ENCODE data around the gene C20orf141.

C20orf141 gene

DNA sequence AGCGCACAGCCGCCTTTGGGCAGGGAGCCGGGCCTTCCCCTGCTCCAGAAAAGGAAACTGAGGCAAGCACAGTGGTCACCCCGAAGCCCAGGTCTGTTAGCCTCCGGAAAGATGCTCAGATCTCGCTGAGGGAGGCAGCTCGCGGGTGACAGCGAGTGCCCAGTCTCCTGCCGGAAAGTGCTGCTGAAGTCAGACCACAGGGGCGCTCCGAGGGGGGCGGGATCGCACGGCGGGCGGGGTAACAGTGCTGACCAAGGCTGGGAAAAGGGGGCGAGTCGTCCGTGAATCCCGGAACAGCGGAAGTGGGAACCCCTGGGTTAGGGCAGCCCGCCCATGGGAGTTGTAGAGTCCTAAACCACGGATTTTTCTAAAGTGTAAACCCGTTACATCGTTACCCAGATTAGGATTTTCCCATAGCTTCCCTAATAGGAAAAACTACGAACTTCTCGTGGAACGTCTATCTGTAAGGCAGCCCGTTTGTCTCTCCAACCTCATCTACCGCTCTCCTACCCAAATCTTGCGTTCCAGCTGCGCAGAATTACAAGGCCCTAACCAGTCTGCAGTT is 26.3 kb downstream of the C20orf141 start:
- Histone ChIP-seq H3K27me3 (ENCODE audit: control insufficient read depth, insufficient read depth, low read length) (no peaks in the 10 kb centered on the region), H3K9ac (ENCODE audit: low read depth, low read length) (peak overlapping the region; percentile 96), H3K9me3 (replicated peaks; ENCODE audit: low read length) (no peaks in the 10 kb centered on the region), H3K4me3 (ENCODE audit: low read length) (peak overlapping the region; percentile 85), H3K4me1 (ENCODE audit: control insufficient read depth, insufficient read depth, low read length) (peaks cover 9% of the 10 kb centered on the region), H3K36me3 (ENCODE audit: insufficient read depth, low read length) (peaks cover 2% of the 10 kb centered on the region), H3K4me2 (ENCODE audit: low read length) (peak overlapping the region; percentile 86)

DNA sequence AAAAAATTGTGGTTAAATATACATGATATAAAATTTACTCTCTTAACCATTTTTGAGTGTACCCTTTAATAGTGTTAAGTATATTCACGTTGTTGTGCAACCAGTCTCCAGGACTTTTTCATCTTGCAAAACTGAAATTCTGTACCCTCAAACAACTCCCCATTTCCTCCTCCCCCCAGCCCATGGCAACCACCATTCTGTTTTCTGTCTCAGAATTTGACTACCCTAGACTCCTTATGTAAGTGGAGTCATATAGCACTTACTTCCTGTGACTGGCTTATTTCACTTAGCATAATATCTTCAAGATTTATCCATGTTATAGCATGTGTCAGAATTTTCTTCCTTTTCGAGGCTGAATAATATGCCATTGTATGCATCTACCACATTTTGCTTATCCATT is 30.8 kb downstream of the C20orf141 start:
- Histone ChIP-seq H3K4me3 (ENCODE audit: low read length) (no peak overlapping the region), H3K9me3 (replicated peaks; ENCODE audit: low read length) (no peaks in the 10 kb centered on the region), H3K36me3 (ENCODE audit: insufficient read depth, low read length) (no peaks in the 10 kb centered on the region), H3K4me1 (ENCODE audit: control insufficient read depth, insufficient read depth, low read length) (no peaks in the 10 kb centered on the region), H3K27me3 (ENCODE audit: control insufficient read depth, insufficient read depth, low read length) (no peaks in the 10 kb centered on the region), H3K4me2 (ENCODE audit: low read length) (no peak overlapping the region), H3K9ac (ENCODE audit: low read depth, low read length) (no peak overlapping the region)

DNA sequence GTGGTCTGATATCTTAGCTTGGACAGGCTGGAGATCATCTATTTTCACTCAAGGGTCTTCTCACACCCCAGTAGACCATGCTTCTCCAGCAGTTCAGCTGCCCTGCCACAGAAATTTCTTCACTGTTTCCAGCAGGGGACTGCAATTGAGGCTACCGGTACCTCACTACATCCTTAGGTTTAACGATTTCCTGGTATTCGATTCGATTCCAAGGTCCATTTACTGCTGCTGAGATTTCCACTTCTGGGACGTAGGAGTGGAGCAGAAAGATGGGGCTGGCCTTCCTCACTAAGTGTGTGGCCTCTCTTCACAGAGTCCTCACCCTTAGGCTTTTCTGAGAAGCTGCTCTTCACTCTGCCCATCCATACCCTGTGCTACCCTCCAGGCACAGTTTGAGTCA is 31.9 kb downstream of the C20orf141 start:
- Histone ChIP-seq H3K4me2 (ENCODE audit: low read length) (no peak overlapping the region), H3K9ac (ENCODE audit: low read depth, low read length) (no peak overlapping the region), H3K27me3 (ENCODE audit: control insufficient read depth, insufficient read depth, low read length) (no peaks in the 10 kb centered on the region), H3K4me1 (ENCODE audit: control insufficient read depth, insufficient read depth, low read length) (no peaks in the 10 kb centered on the region), H3K4me3 (ENCODE audit: low read length) (no peak overlapping the region), H3K36me3 (ENCODE audit: insufficient read depth, low read length) (no peaks in the 10 kb centered on the region), H3K9me3 (replicated peaks; ENCODE audit: low read length) (no peaks in the 10 kb centered on the region)

DNA sequence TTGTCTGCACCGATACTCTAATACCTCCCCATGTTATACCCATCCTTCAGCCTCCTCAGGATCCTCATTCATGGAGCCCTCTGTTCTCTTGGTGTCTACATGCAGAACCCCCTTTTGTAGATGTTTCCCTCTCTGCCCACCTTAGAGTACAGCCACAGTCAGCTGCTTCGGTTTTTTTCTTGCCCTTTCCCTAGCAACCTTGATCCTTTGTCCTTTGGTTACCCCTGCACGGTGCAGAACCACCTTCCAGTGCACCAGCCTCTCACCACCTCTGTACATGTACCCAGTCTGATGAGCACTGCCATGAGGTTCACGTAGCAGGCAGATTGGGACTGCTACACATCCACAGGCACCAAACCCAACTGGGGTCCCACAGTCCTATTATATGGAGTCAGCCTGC is 33.0 kb downstream of the C20orf141 start:
- H3K4me2 ChIP-seq (ENCODE audit: low read length): no peak overlapping the region
- no peak overlapping the region for H3K9ac ChIP-seq (ENCODE audit: low read depth, low read length)

DNA sequence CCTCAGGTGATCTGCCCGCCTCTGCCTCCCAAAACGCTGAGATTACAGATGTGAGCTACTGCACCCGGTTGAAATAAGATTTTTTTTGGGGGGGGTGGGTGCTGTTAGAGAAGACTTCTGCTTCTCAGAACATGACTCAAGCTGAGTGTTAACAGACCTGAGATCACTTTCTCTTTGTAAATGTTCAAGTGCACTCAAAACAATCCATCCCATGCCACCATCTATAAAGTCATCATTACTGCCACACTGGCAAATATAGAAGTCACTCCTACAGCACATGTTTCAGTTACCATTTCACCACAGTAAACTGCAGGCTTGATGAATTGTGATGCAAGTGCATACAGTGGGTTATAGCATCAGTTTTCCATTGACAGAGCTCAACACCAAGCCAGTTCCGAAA is 34.7 kb downstream of the C20orf141 start:
- no peaks in the 10 kb centered on the region for H3K36me3 ChIP-seq (ENCODE audit: insufficient read depth, low read length)
- no peaks in the 10 kb centered on the region for H3K4me1 ChIP-seq (ENCODE audit: control insufficient read depth, insufficient read depth, low read length)
- no peak overlapping the region for H3K9ac ChIP-seq (ENCODE audit: low read depth, low read length)
- H3K27me3 ChIP-seq (ENCODE audit: control insufficient read depth, insufficient read depth, low read length): no peaks in the 10 kb centered on the region
- no peak overlapping the region for H3K4me3 ChIP-seq (ENCODE audit: low read length)
- no peak overlapping the region for H3K4me2 ChIP-seq (ENCODE audit: low read length)
- no peaks in the 10 kb centered on the region for H3K9me3 ChIP-seq (replicated peaks; ENCODE audit: low read length)

More for the DNA sequence above, 33.0 kb downstream of the C20orf141 start:
- Histone ChIP-seq H3K9me3 (replicated peaks; ENCODE audit: low read length) (no peaks in the 10 kb centered on the region), H3K27me3 (ENCODE audit: control insufficient read depth, insufficient read depth, low read length) (no peaks in the 10 kb centered on the region), H3K36me3 (ENCODE audit: insufficient read depth, low read length) (no peaks in the 10 kb centered on the region), H3K4me3 (ENCODE audit: low read length) (no peak overlapping the region), H3K4me1 (ENCODE audit: control insufficient read depth, insufficient read depth, low read length) (no peaks in the 10 kb centered on the region)

DNA sequence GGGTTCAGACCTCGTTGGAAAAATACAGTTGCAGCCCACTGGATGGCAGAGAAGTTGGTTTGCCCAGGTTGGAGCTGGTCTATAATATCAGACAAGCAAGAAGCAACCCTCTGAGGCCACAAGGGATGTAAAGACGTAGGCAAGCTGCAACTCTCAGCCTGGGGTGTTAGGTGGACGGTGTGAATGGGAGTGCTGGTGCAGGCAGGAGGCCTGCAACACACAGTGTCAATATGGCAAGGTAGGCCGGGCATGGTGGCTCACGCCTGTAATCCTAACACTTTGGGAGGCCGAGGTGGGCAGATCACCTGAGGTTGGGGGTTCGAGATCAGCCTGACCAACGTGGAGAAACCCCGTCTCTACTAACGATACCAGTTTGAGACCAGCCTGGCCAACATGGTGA is 36.3 kb downstream of the C20orf141 start:
- Histone ChIP-seq H3K9ac (ENCODE audit: low read depth, low read length) (no peak overlapping the region), H3K27me3 (ENCODE audit: control insufficient read depth, insufficient read depth, low read length) (no peaks in the 10 kb centered on the region), H3K4me1 (ENCODE audit: control insufficient read depth, insufficient read depth, low read length) (no peaks in the 10 kb centered on the region), H3K36me3 (ENCODE audit: insufficient read depth, low read length) (no peaks in the 10 kb centered on the region), H3K9me3 (replicated peaks; ENCODE audit: low read length) (no peaks in the 10 kb centered on the region), H3K4me2 (ENCODE audit: low read length) (no peak overlapping the region), H3K4me3 (ENCODE audit: low read length) (no peak overlapping the region)

DNA sequence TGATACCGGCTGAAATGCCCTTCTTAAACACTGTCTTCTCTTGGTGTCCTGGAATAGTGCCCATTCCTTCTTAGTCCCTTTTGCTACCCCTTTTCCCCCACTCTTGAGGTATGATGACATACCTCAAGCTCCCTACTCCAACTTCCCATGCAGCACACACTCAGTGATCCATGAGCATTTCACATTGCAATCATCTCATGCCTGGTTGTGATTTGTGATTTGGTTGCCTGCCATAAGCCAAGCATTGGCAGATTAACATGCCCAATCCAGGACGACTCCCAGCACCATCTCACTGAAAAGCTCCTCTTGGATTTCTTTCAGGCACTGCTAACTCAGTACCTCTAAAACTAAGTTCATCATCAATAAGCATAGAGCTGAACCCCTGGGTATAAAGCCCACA is 43.8 kb downstream of the C20orf141 start:
- Histone ChIP-seq H3K4me1 (ENCODE audit: control insufficient read depth, insufficient read depth, low read length) (peaks cover 12% of the 10 kb centered on the region), H3K27me3 (ENCODE audit: control insufficient read depth, insufficient read depth, low read length) (no peaks in the 10 kb centered on the region), H3K9ac (ENCODE audit: low read depth, low read length) (no peak overlapping the region), H3K4me3 (ENCODE audit: low read length) (no peak overlapping the region), H3K4me2 (ENCODE audit: low read length) (no peak overlapping the region), H3K9me3 (replicated peaks; ENCODE audit: low read length) (no peaks in the 10 kb centered on the region), H3K36me3 (ENCODE audit: insufficient read depth, low read length) (peaks cover 10% of the 10 kb centered on the region)

DNA sequence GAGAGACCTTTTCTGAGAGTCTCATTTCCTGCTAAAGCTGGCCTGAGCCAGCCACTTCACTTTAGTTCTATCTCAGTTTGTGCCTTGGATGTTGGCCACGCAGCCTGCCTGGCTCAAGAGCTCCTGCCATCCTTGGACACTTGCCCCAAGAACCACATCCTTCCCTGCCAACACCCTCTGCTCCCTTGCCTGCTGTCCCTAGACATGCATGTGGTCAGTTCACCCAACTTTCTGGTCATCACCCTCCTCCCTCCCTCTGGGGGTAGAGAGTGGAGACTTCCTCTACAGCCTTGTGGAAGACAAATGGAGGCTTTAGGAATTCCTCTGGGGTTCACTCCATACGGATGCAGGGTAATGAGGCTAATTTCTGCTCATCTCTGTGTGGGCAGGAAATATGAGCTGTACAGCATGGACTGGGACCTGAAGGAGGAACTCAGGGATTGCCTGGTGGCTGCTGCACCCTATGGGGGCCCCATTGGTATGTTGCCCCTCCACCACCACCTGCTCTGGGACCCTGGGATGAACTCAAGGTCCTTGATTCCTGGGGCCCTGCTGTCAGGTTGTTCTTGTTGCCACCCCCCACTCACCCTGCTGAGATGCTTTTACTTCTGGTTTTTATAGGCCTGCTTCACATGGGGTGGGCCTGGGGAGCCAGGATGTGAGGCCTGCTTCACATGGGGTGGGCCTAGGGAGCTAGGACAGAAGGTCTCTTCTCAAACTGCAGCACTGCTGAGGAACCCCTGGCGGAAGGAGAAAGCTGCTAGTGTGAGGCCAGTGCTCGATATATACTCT is 44.7 kb downstream of the C20orf141 start:
- Histone ChIP-seq H3K4me2 (ENCODE audit: low read length) (no peak overlapping the region), H3K9ac (ENCODE audit: low read depth, low read length) (no peak overlapping the region)

DNA sequence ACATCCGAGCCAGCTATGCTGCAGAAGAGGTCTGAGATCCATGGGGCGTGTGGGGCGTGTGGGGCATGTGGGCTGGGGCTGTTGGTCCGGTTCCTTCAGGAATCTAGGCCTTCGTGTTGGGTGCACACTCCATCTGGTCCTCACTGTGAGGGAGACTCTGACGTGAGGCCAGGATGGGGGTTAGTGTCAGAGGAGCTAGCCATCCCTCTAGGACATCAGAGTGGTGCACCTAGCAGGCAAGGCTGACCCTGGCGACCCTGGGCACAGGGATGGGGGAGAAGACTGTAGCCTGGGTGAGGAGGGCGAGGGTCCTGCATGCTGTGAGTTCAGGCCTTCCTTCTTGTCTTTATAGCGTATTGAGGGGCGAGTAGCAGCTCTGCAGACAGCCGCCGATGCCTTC is 49.8 kb downstream of the C20orf141 start:
- Histone ChIP-seq H3K4me2 (ENCODE audit: low read length) (no peak overlapping the region), H3K9me3 (replicated peaks; ENCODE audit: low read length) (no peaks in the 10 kb centered on the region), H3K27me3 (ENCODE audit: control insufficient read depth, insufficient read depth, low read length) (no peaks in the 10 kb centered on the region), H3K36me3 (ENCODE audit: insufficient read depth, low read length) (peaks cover 41% of the 10 kb centered on the region), H3K9ac (ENCODE audit: low read depth, low read length) (no peak overlapping the region), H3K4me3 (ENCODE audit: low read length) (no peak overlapping the region), H3K4me1 (ENCODE audit: control insufficient read depth, insufficient read depth, low read length) (peaks cover 4% of the 10 kb centered on the region)

More for the DNA sequence above, 44.7 kb downstream of the C20orf141 start:
- Histone ChIP-seq H3K36me3 (ENCODE audit: insufficient read depth, low read length) (peaks cover 16% of the 10 kb centered on the region), H3K4me1 (ENCODE audit: control insufficient read depth, insufficient read depth, low read length) (peaks cover 12% of the 10 kb centered on the region), H3K27me3 (ENCODE audit: control insufficient read depth, insufficient read depth, low read length) (no peaks in the 10 kb centered on the region), H3K4me3 (ENCODE audit: low read length) (no peak overlapping the region), H3K9me3 (replicated peaks; ENCODE audit: low read length) (no peaks in the 10 kb centered on the region)

DNA sequence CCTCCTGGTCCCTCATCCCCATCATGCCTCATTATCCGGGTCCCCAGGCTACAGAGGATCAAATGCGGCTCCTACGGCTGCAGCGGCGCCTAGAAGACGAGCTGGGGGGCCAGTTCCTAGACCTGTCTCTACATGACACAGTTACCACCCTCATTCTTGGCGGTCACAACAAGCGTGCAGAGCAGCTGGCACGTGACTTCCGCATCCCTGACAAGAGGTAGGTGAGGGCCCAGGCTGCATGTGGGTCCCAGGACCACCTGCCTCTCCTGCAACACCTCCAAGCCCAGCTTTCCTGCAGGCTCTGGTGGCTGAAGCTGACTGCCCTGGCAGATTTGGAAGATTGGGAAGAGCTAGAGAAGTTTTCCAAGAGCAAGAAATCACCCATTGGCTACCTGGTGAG is 50.3 kb downstream of the C20orf141 start:
- no peak overlapping the region for H3K9ac ChIP-seq (ENCODE audit: low read depth, low read length)
- no peaks in the 10 kb centered on the region for H3K27me3 ChIP-seq (ENCODE audit: control insufficient read depth, insufficient read depth, low read length)
- no peaks in the 10 kb centered on the region for H3K4me1 ChIP-seq (ENCODE audit: control insufficient read depth, insufficient read depth, low read length)
- H3K4me2 ChIP-seq (ENCODE audit: low read length): no peak overlapping the region
- peaks cover 41% of the 10 kb centered on the region for H3K36me3 ChIP-seq (ENCODE audit: insufficient read depth, low read length)
- no peaks in the 10 kb centered on the region for H3K9me3 ChIP-seq (replicated peaks; ENCODE audit: low read length)
- H3K4me3 ChIP-seq (ENCODE audit: low read length): no peak overlapping the region

All from skeletal muscle satellite cell (primary cell).